Sigmoid colon (tissue), 7 donors: Measurements from ENCODE around the gene ZNF77. TPM values are rescaled to one million over a fixed set of nuclear protein-coding genes. Genes with fewer than 3 reads are reported as not detected.

ENCODE experiments used
- DNase-seq: peaks from one replicate; pipeline ENCODE4 v3.0.0-alpha.2; 2019
- H3K27ac ChIP-seq, 4 donors: fragments of 200-600 bp; sonication (generic); one replicate each; pipeline ENCODE4 v1.5.1; 2016 to 2019; ENCODE audit warnings: mild to moderate bottlenecking in 1 of 4
- H3K27me3 ChIP-seq, 3 donors: fragments of 200-600 bp; sonication (generic); one replicate each; pipeline ENCODE4 v1.5.1; 2019; ENCODE audit warnings: mild to moderate bottlenecking in 1 of 3
- H3K36me3 ChIP-seq, 4 donors: fragments of 200-600 bp; sonication (generic); one replicate each; pipeline ENCODE4 v1.5.1; 2016 to 2019
- H3K4me1 ChIP-seq, 4 donors: fragments of 200-600 bp; sonication (generic); one replicate each; pipeline ENCODE4 v1.5.1; 2017 to 2019
- H3K4me3 ChIP-seq, 4 donors: fragments of 200-600 bp; sonication (generic); one replicate each; pipeline ENCODE4 v1.5.1; 2017 to 2019; ENCODE audit warnings: mild to moderate bottlenecking in 2 of 4, moderate library complexity in 1 of 4
- H3K9me3 ChIP-seq, 4 donors: fragments of 200-600 bp in 3 of 4; sonication (generic) in 3 of 4; one replicate each; pipeline versions ENCODE4 v1.5.1 to v1.6.1; 2013 to 2019
- CTCF ChIP-seq, 4 experiments: fragments of 450-650 bp in 3 of 4; fragments of 200-600 bp in 1 of 4; IDR thresholded peaks; one replicate each; pipeline ENCODE4 v1.5.1; 2016 to 2019; ENCODE audit warnings: antibody characterized with exemption in 4 of 4, mild to moderate bottlenecking in 3 of 4, moderate library complexity in 2 of 4
- EP300 ChIP-seq, 4 donors: sonication (generic); formaldehyde crosslinking; IDR thresholded peaks; one replicate each; pipeline ENCODE4 v1.6.1; 2017; ENCODE audit warnings: antibody characterized with exemption in 4 of 4
- POLR2A ChIP-seq, 2 donors: fragments of 450-650 bp; IDR thresholded peaks; one replicate each; pipeline ENCODE4 v1.6.1; 2016; ENCODE audit warnings: antibody characterized with exemption in 2 of 2, mild to moderate bottlenecking in 2 of 2, moderate library complexity in 2 of 2
- POLR2AphosphoS5 ChIP-seq, 4 donors: sonication (generic); formaldehyde crosslinking; IDR thresholded peaks; one replicate each; pipeline ENCODE4 v1.6.1; 2017; ENCODE audit warnings: antibody characterized with exemption in 4 of 4
- WGBS, 2 donors: extraction: QIAGEN DNeasy Blood & Tissue Kit; methylation state at CpG; one replicate each; pipeline ENCODE4 v1.1.7; 2013; 5-methylcytosine and 5-hydroxymethylcytosine counted together
- intact Hi-C: fragments of 100-400 bp; cut with DNase I; formaldehyde crosslinking; loops from one replicate; pipeline ENCODE4 v1.15.1; 2023
- polyA plus RNA-seq, 3 donors: library from polyadenylated mRNA; stranded (reverse); fragments of 200-250 nt; gene quantifications; one replicate each; pipeline ENCODE4 v1.2.3, GENCODE V29; 2013
- total RNA-seq, 4 donors: library from RNA; depleted of rRNA; stranded (reverse); fragments of >200 nt; gene quantifications; one replicate each; pipeline ENCODE4 v1.1.0, GENCODE V29; 2016
- donor health status: healthy with polysubstance abuse.
- donor health status: Bipolar disorder and iron deficiency.
- donor health status: healthy.

ZNF77 gene
- total and polyA plus RNA-seq, 7 donors, result 1.8 to 8.2 (median 3.4) TPM

GRCh38 chr19:2978166-2978767 is 33.5 kb upstream of the ZNF77 start:
- H3K36me3 ChIP-seq, result no peaks in the 10 kb centered on the region
- 43 to 77% methylated on average over 11 of the region's 11 CpGs for WGBS, 2 donors
- no peaks in the 10 kb centered on the region for H3K9me3 ChIP-seq
- peak overlapping the region in 3 of 4 donors; percentile 44 to 62 (median 55) for H3K27ac ChIP-seq
- no peaks in the 10 kb centered on the region for H3K27me3 ChIP-seq
- no peak overlapping the region for H3K4me3 ChIP-seq
- no peak for DNase-seq
- intact Hi-C loops, result loop anchor here (2.0 kb wide), 1 partner anchor 57 kb away; no protein-coding TSS in a partner anchor
- TF ChIP-seq EP300 (IDR thresholded peaks at IDR 0.05), result no peak
- no peak for TF ChIP-seq CTCF (IDR thresholded peaks at IDR 0.05)
- no peak for TF ChIP-seq POLR2AphosphoS5 (IDR thresholded peaks at IDR 0.05)
- H3K4me1 ChIP-seq, result peaks cover 0 to 38% (median 33%) of the 10 kb centered on the region in 4 donors

GRCh38 chr19:2977746-2978138 is 33.0 kb upstream of the ZNF77 start:
- Histone ChIP-seq H3K4me1 (peaks cover 0 to 34% (median 28%) of the 10 kb centered on the region in 4 donors), H3K27me3 (no peaks in the 10 kb centered on the region), H3K27ac (peak overlapping the region; percentile 44 to 62 (median 53)), H3K9me3 (no peaks in the 10 kb centered on the region), H3K4me3 (peak overlapping the region in 3 of 4 donors; percentile 49 to 55 (median 51)), H3K36me3 (no peaks in the 10 kb centered on the region)
- intact Hi-C loops, result loop anchor here (2.0 kb wide), 1 partner anchor 57 kb away; no protein-coding TSS in a partner anchor
- DNase-seq, result peak; percentile 68
- WGBS, 2 donors, result 25 to 53% methylated on average over 10 of the region's 10 CpGs
- TF ChIP-seq POLR2AphosphoS5 (IDR thresholded peaks at IDR 0.05) (no peak), POLR2A (IDR thresholded peaks at IDR 0.05) (no peak), CTCF (IDR thresholded peaks at IDR 0.05) (no peak), EP300 (IDR thresholded peaks at IDR 0.05) (no peak)

DNA sequence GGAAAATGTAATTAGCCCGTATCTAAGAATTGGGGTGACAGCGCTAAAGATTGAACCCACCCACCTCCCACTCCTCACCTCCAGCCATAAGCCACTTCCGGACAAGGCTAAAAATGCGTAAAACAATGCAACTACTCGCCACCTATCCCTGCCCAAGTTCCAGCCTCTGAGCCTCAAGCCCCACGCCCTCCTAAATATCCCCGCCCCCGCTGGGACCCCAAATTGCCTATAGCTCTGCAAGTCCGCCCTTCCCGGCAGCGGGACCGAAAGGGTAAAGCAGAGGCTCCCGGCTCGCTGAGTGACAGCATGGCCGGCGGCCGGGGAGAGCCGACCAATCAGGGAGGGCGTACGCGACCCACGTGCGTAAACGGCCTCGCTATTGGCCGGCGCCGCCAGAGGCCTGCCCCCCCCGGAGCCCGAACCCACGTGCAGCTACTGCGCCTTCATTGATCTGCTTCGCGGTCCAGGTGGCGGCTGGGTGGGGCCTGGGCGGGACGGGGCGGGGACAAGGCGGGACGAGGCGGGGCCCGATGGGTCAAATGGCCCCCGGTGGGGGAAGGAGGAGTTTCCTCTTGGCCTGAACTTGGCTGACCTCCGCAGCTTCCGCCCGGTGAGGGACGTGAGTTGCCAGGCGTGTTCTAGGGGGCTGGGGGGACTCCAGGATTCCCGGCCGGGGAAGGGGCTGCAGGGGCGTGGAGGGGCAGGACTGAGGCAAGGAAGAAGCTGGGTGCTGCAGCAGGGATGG is 32.4 kb upstream of the ZNF77 start, which contains the start of gene TLE6:
Gene TLE6 (plus strand): TSS at position 564 of the 745 bp plus-strand sequence. CDS start 670 bp downstream, outside the sequence.
- TF ChIP-seq EP300 (IDR thresholded peaks at IDR 0.05), result no peak
- TF ChIP-seq POLR2AphosphoS5 (IDR thresholded peaks at IDR 0.05), result peak in 1 of 4 donors; percentile 61
- no peak for TF ChIP-seq POLR2A (IDR thresholded peaks at IDR 0.05)
- 1% methylated on average over 51 of the region's 51 CpGs for WGBS, 2 donors
- Histone ChIP-seq H3K4me1 (peaks cover 0 to 28% (median 24%) of the 10 kb centered on the region in 4 donors), H3K36me3 (no peaks in the 10 kb centered on the region), H3K9me3 (no peaks in the 10 kb centered on the region), H3K27ac (peak within 1 kb of the TSS; percentile 51 to 62 (median 56)), H3K4me3 (peak within 1 kb of the TSS; percentile 19 to 55 (median 50)), H3K27me3 (no peaks in the 10 kb centered on the region)
- intact Hi-C loops, result no loop called here
- DNase-seq, result peak; percentile 98

DNA sequence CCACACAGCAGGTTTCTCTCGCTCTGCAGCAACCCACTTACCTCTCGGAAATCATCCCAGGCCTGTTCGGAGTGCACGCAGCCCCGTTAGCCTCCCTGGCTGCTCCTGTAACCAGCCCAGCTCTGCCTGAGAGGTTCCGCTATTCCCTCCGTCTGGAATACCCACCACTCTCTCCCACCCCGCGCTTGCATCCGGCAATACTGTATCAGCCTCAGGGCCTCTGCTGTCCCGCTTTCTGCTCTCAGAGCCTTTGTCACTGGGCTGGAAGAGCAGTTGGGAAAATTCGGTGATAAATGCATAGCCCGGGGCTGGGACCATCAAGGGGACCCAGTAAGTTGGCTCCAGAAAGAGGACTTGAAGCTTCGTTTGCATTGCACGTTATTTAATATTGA is 31.8 kb upstream of the ZNF77 start:
- no peaks in the 10 kb centered on the region for H3K36me3 ChIP-seq
- DNase-seq, result no peak
- no peak for TF ChIP-seq CTCF (IDR thresholded peaks at IDR 0.05)
- no peak for TF ChIP-seq POLR2AphosphoS5 (IDR thresholded peaks at IDR 0.05)
- TF ChIP-seq EP300 (IDR thresholded peaks at IDR 0.05), result no peak
- no peak for TF ChIP-seq POLR2A (IDR thresholded peaks at IDR 0.05)
- no peaks in the 10 kb centered on the region for H3K9me3 ChIP-seq
- WGBS, 2 donors, result 14% methylated on average over 15 of the region's 15 CpGs
- peak overlapping the region in 3 of 4 donors; percentile 41 to 62 (median 56) for H3K27ac ChIP-seq
- peak overlapping the region; percentile 19 to 55 (median 50) for H3K4me3 ChIP-seq
- H3K4me1 ChIP-seq, result peaks cover 0 to 32% (median 23%) of the 10 kb centered on the region in 4 donors
- intact Hi-C loops, result no loop called here
- H3K27me3 ChIP-seq, result no peaks in the 10 kb centered on the region
